ENCODE data around the gene ADGRD2. TPM values are rescaled to one million over a fixed set of nuclear protein-coding genes. Genes with fewer than 3 reads are reported as not detected.

Gene ADGRD2
- total and polyA plus RNA-seq, 2 of the 13 experiments (the other 11 are each of a cell fraction or from before 2014, with no cell fraction given): not detected

DNA sequence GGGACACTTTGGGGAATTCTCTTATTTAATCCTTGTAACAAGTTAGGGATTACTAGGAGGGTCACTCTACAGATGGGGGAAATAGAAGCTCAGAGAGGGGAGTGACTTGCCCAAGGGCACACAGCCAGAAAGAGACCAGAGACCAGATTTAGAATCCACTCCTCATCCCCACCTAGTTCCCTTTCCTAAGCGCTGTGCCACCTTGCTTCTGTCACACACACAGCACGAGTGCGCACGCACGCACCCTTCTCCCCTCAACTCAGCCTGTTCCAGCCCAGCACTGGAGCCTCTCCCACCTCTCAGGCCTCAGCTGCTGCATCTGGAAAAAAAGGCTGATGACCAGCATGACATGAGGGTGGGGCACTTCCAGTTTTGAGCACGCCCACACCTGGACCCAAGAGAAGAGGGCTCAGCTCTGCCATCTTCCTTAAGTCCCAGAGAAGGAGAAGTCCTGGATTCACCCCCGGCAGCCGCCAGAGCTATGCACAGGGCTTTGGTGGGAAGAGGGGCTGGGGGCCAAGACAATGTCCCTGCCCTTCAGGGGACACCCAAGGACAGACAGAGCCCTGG is 38.5 kb downstream of the ADGRD2 start:
- ATAC-seq: no peak
- no peak overlapping the region for H3K4me3 ChIP-seq (replicated peaks in 1 of 3; ENCODE audit: insufficient read depth in 1 of 3, low read depth in 2 of 3, low read length in 3 of 3)

DNA sequence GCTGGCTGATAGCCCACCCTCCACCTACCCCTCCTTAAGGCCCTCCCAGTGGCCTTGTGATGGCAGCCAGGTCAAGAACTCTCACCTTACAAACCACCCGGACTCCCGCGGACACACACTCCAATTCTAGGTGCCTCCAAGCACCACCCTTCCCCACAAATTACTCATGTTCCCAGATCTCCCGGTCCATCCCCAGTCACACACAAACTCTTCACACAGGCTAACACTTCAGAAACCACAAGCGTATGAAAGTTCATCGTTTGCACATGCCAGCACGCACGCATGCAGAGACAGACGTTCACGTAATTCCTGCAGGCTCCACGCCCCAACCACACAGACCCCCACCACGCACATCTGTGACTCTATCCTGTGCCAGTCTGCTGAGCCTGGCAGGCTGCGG is 39.0 kb downstream of the ADGRD2 start:
- H3K36me3 ChIP-seq (replicated peaks in 1 of 2; ENCODE audit: control insufficient read depth in 1 of 2, insufficient read depth in 2 of 2, low read length in 2 of 2): peaks cover 1 to 2% of the 10 kb centered on the region in 2 experiments; a peak in 3 of 5 replicates
- ChIA-PET CTCF (ENCODE audit: low intra/inter-chr PET ratio, low total read pairs) (no interaction called here), POLR2A (no interaction called here)
- no peak overlapping the region for H2AFZ ChIP-seq (ENCODE audit: low read length)
- no peak overlapping the region for H3K9ac ChIP-seq (ENCODE audit: insufficient read depth, low read depth, low read length)
- H3K27me3 ChIP-seq (ENCODE audit: control insufficient read depth in 1 of 2, insufficient read depth in 2 of 2, low read length in 2 of 2): no peaks in the 10 kb centered on the region
- no peaks in the 10 kb centered on the region for H4K20me1 ChIP-seq (ENCODE audit: insufficient read depth, low read length)
- BruUV-seq (replicated peaks): no TSS peak
- intact Hi-C loops (cut with micrococcal nuclease; ENCODE audit: unreplicated experiment) (no loop called here), in situ Hi-C loops (cut with HindIII; ENCODE audit: extremely low pct_ligation_motif_present, low pct_unique_long_range_greater_than_20kb) (no loop called here)
- H3K4me2 ChIP-seq (ENCODE audit: low read depth, low read length): no peak overlapping the region
- no peaks in the 10 kb centered on the region for H3K79me2 ChIP-seq (ENCODE audit: insufficient read depth, low read length)
- H3K9me3 ChIP-seq (ENCODE audit: low read length): no peaks in the 10 kb centered on the region
- 98% methylated on average over 12 of the region's 13 CpGs for WGBS (ENCODE audit: low lambda C conversion rate)
- FAIRE-seq: no peak
- no peak for ATAC-seq
- H3K4me1 ChIP-seq (ENCODE audit: insufficient read depth, low read length): no peaks in the 10 kb centered on the region
- no peak overlapping the region for H3K27ac ChIP-seq (ENCODE audit: extremely low read length, insufficient read depth, low read length)
- DNase-seq (ENCODE audit: low spot score): no peak
- no peak overlapping the region for H3K4me3 ChIP-seq (replicated peaks in 1 of 3; ENCODE audit: insufficient read depth in 1 of 3, low read depth in 2 of 3, low read length in 3 of 3)
- TF ChIP-seq, protein P1, sequence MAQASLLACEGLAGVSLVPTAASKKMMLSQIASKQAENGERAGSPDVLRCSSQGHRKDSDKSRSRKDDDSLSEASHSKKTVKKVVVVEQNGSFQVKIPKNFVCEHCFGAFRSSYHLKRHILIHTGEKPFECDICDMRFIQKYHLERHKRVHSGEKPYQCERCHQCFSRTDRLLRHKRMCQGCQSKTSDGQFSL (CRISPR knock-in tag; IDR thresholded peaks at IDR 0.05): no peak
- TF ChIP-seq AGO2 (optimal IDR thresholded peaks at IDR 0.05; ENCODE audit: low read depth, low read length) (peak; percentile 70), TBP (CRISPR knock-in tag; IDR thresholded peaks at IDR 0.05) (no peak), POLR2G (IDR thresholded peaks at IDR 0.05; ENCODE audit: low read depth, low read length) (0 out of 2 replicates have a peak, but pooled peaks have one; percentile 0), IRX3 (CRISPR knock-in tag; IDR thresholded peaks at IDR 0.05; ENCODE audit: borderline replicate concordance, low read depth) (no peak), ATRX (CRISPR knock-in tag; IDR thresholded peaks at IDR 0.05; ENCODE audit: borderline replicate concordance) (no peak), ZNF615 (CRISPR knock-in tag; IDR thresholded peaks at IDR 0.05; ENCODE audit: borderline replicate concordance) (no peak), MYNN (CRISPR knock-in tag; IDR thresholded peaks at IDR 0.05; ENCODE audit: low read depth) (no peak)
- TF ChIP-seq, protein P2, sequence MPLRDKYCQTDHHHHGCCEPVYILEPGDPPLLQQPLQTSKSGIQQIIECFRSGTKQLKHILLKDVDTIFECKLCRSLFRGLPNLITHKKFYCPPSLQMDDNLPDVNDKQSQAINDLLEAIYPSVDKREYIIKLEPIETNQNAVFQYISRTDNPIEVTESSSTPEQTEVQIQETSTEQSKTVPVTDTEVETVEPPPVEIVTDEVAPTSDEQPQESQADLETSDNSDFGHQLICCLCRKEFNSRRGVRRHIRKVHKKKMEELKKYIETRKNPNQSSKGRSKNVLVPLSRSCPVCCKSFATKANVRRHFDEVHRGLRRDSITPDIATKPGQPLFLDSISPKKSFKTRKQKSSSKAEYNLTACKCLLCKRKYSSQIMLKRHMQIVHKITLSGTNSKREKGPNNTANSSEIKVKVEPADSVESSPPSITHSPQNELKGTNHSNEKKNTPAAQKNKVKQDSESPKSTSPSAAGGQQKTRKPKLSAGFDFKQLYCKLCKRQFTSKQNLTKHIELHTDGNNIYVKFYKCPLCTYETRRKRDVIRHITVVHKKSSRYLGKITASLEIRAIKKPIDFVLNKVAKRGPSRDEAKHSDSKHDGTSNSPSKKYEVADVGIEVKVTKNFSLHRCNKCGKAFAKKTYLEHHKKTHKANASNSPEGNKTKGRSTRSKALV (CRISPR knock-in tag; IDR thresholded peaks at IDR 0.05): no peak
- TF ChIP-seq, protein P3, sequence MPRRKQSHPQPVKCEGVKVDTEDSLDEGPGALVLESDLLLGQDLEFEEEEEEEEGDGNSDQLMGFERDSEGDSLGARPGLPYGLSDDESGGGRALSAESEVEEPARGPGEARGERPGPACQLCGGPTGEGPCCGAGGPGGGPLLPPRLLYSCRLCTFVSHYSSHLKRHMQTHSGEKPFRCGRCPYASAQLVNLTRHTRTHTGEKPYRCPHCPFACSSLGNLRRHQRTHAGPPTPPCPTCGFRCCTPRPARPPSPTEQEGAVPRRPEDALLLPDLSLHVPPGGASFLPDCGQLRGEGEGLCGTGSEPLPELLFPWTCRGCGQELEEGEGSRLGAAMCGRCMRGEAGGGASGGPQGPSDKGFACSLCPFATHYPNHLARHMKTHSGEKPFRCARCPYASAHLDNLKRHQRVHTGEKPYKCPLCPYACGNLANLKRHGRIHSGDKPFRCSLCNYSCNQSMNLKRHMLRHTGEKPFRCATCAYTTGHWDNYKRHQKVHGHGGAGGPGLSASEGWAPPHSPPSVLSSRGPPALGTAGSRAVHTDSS (CRISPR knock-in tag; conservative IDR thresholded peaks at IDR 0.05): no peak

More for the DNA sequence above, 38.5 kb downstream of the ADGRD2 start:
- Histone ChIP-seq H3K4me2 (ENCODE audit: low read depth, low read length) (no peak overlapping the region), H4K20me1 (ENCODE audit: insufficient read depth, low read length) (no peaks in the 10 kb centered on the region), H3K27me3 (ENCODE audit: control insufficient read depth in 1 of 2, insufficient read depth in 2 of 2, low read length in 2 of 2) (no peaks in the 10 kb centered on the region), H3K9me3 (ENCODE audit: low read length) (no peaks in the 10 kb centered on the region), H3K36me3 (replicated peaks in 1 of 2; ENCODE audit: control insufficient read depth in 1 of 2, insufficient read depth in 2 of 2, low read length in 2 of 2) (peaks cover 1 to 2% of the 10 kb centered on the region in 2 experiments; a peak in 3 of 5 replicates), H2AFZ (ENCODE audit: low read length) (no peak overlapping the region), H3K9ac (ENCODE audit: insufficient read depth, low read depth, low read length) (no peak overlapping the region), H3K79me2 (ENCODE audit: insufficient read depth, low read length) (no peaks in the 10 kb centered on the region), H3K4me1 (ENCODE audit: insufficient read depth, low read length) (no peaks in the 10 kb centered on the region), H3K27ac (ENCODE audit: extremely low read length, insufficient read depth, low read length) (no peak overlapping the region)
- peak; percentile 60 for TF ChIP-seq ZNF768 (CRISPR knock-in tag; IDR thresholded peaks at IDR 0.05)
- TF ChIP-seq, protein P4, sequence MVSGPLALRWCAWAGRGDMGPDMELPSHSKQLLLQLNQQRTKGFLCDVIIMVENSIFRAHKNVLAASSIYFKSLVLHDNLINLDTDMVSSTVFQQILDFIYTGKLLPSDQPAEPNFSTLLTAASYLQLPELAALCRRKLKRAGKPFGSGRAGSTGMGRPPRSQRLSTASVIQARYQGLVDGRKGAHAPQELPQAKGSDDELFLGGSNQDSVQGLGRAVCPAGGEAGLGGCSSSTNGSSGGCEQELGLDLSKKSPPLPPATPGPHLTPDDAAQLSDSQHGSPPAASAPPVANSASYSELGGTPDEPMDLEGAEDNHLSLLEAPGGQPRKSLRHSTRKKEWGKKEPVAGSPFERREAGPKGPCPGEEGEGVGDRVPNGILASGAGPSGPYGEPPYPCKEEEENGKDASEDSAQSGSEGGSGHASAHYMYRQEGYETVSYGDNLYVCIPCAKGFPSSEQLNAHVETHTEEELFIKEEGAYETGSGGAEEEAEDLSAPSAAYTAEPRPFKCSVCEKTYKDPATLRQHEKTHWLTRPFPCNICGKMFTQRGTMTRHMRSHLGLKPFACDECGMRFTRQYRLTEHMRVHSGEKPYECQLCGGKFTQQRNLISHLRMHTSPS (CRISPR knock-in tag; IDR thresholded peaks at IDR 0.05; ENCODE audit: low read depth): no peak
- no TSS peak for BruUV-seq (replicated peaks)
- CTCF ChIA-PET (ENCODE audit: low intra/inter-chr PET ratio, low total read pairs): no interaction called here
- intact Hi-C loops (cut with micrococcal nuclease; ENCODE audit: unreplicated experiment) (no loop called here), in situ Hi-C loops (cut with HindIII; ENCODE audit: extremely low pct_ligation_motif_present, low pct_unique_long_range_greater_than_20kb) (no loop called here)
- no peak for FAIRE-seq
- 95% methylated on average over 5 of the region's 8 CpGs for WGBS (ENCODE audit: low lambda C conversion rate)
- POLR2A ChIA-PET: no interaction called here
- DNase-seq (ENCODE audit: low spot score): no peak

All from HepG2 (cell line).